Measurements from ENCODE around the gene FGD4.

- TF ChIP-seq CTCF (IDR thresholded peaks at IDR 0.05) = no peak
- no peak for TF ChIP-seq POLR2AphosphoS5 (IDR thresholded peaks at IDR 0.05)
Measured at GRCh38 chr12:32478858-32479725, 79.7 kb downstream of the FGD4 start.
